ENCODE measurements around the gene MICALL1. TPM values are rescaled to one million over a fixed set of nuclear protein-coding genes. Genes with fewer than 3 reads are reported as not detected.

Gene MICALL1
- total and polyA plus RNA-seq, 2 of the 13 experiments (the other 11 are each of a cell fraction or from before 2014, with no cell fraction given): 7.6 to 10.6 TPM

DNA sequence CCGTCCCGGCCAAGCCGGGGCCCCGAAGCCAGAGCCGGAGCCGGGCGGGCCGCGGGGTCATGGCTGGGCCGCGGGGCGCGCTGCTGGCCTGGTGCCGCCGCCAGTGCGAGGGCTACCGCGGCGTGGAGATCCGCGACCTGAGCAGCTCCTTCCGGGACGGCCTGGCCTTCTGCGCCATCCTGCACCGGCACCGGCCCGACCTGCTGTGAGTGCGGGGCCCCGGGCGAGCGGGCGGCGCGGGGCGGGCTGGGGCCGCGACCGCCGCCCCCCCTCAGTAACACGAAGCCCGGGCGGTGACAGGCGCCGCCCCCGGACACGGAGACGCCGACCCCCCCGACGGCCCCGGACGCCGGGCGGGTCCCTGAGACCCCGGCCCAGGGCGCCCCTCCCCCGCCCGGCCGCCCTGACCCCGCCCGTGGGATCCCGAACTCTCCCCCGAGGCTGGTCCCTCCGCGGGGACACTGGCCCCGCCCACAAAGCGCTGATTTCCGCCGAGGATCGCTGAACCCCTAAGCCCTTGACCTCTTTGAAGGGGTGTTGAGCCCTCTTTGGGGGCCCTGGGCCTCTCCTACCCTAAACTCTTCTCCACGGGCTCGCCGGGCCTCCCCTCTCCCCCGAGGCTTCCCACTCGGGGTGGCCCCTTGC is 389 bp downstream of the MICALL1 start:
- Histone ChIP-seq H3K4me3 (replicated peaks in 1 of 3; ENCODE audit: insufficient read depth in 1 of 3, low read depth in 2 of 3, low read length in 3 of 3) (peak overlapping the region; percentile 75 to 87 (median 77)), H3K27me3 (ENCODE audit: control insufficient read depth in 1 of 2, insufficient read depth in 2 of 2, low read length in 2 of 2) (no peaks in the 10 kb centered on the region), H2AFZ (ENCODE audit: low read length) (no peak overlapping the region), H3K4me2 (ENCODE audit: low read depth, low read length) (peak overlapping the region; percentile 95), H3K9ac (ENCODE audit: insufficient read depth, low read depth, low read length) (peak overlapping the region; percentile 78), H4K20me1 (ENCODE audit: insufficient read depth, low read length) (no peaks in the 10 kb centered on the region), H3K4me1 (ENCODE audit: insufficient read depth, low read length) (peaks cover 28% of the 10 kb centered on the region), H3K79me2 (ENCODE audit: insufficient read depth, low read length) (peaks cover 8% of the 10 kb centered on the region), H3K36me3 (replicated peaks in 1 of 2; ENCODE audit: control insufficient read depth in 1 of 2, insufficient read depth in 2 of 2, low read length in 2 of 2) (no peaks in the 10 kb centered on the region; a peak in 1 of 5 replicates), H3K9me3 (ENCODE audit: low read length) (no peaks in the 10 kb centered on the region), H3K27ac (ENCODE audit: extremely low read length, insufficient read depth, low read length) (peak overlapping the region; percentile 26)
- CTCF ChIA-PET (ENCODE audit: low intra/inter-chr PET ratio, low total read pairs): interaction anchor here (1.6 kb wide), 1 partner anchor 19 kb away, joined by 3 read pairs; no protein-coding TSS in a partner anchor
- peak; percentile 7; the same call in 1 of the 3 replicates for ATAC-seq
- intact Hi-C loops (cut with micrococcal nuclease; ENCODE audit: unreplicated experiment) (loop anchor here (1.0 kb wide), 1 partner anchor 24 kb away; no protein-coding TSS in a partner anchor), in situ Hi-C loops (cut with HindIII; ENCODE audit: extremely low pct_ligation_motif_present, low pct_unique_long_range_greater_than_20kb) (no loop called here)
- WGBS (ENCODE audit: low lambda C conversion rate): 0% methylated on average over 7 of the region's 75 CpGs
- no peak for DNase-seq (ENCODE audit: low spot score)
- POLR2A ChIA-PET: interaction anchor here (0.8 to 6.0 kb wide), 9 partner anchors 9 to 103 kb away, joined by 3 to 69 read pairs (median 6); partner anchors contain the start of genes ANKRD54 and GCAT
- no TSS peak for BruUV-seq (replicated peaks)
- no peak for FAIRE-seq
- peak; percentile 13; the same call in 1 of the 2 replicates for TF ChIP-seq MXD4 (CRISPR knock-in tag; IDR thresholded peaks at IDR 0.05)
- 0 out of 2 replicates have a peak, but pooled peaks have one; percentile 50 for TF ChIP-seq CCDC6 (CRISPR knock-in tag; IDR thresholded peaks at IDR 0.05)
- 0 out of 2 replicates have a peak, but pooled peaks have one; percentile 12 for TF ChIP-seq TAF1 (CRISPR knock-in tag; IDR thresholded peaks at IDR 0.05)
- no peak for TF ChIP-seq ZNF512B (CRISPR knock-in tag; IDR thresholded peaks at IDR 0.05; ENCODE audit: borderline replicate concordance)
- TF ChIP-seq AGO2 (optimal IDR thresholded peaks at IDR 0.05; ENCODE audit: low read depth, low read length): peak; percentile 41
- TF ChIP-seq RBFOX2 (IDR thresholded peaks at IDR 0.05; ENCODE audit: low read depth, low read length): 0 out of 2 replicates have a peak, but pooled peaks have one; percentile 17
- peak; percentile 70; the same call in 1 of the 2 replicates for TF ChIP-seq ZBTB10 (CRISPR knock-in tag; IDR thresholded peaks at IDR 0.05; ENCODE audit: borderline replicate concordance)
- TF ChIP-seq IRX3 (CRISPR knock-in tag; IDR thresholded peaks at IDR 0.05; ENCODE audit: borderline replicate concordance, low read depth): no peak
- no peak for TF ChIP-seq SRF (IDR thresholded peaks at IDR 0.05; ENCODE audit: low read depth, low read length)
- 0 out of 2 replicates have a peak, but pooled peaks have one; percentile 6 for TF ChIP-seq ZNF563 (CRISPR knock-in tag; IDR thresholded peaks at IDR 0.05)
- 0 out of 2 replicates have a peak, but pooled peaks have one; percentile 13 for TF ChIP-seq SIN3A (IDR thresholded peaks at IDR 0.05; ENCODE audit: borderline replicate concordance, low read depth, low read length)
- TF ChIP-seq SPEN (CRISPR knock-in tag; IDR thresholded peaks at IDR 0.05; ENCODE audit: low read depth): peak; percentile 15; the same call in 1 of the 2 replicates
- no peak for TF ChIP-seq ISL2 (CRISPR knock-in tag; IDR thresholded peaks at IDR 0.05)
- peak; percentile 81 for TF ChIP-seq ZFY (CRISPR knock-in tag; IDR thresholded peaks at IDR 0.05)
- TF ChIP-seq, protein P1, sequence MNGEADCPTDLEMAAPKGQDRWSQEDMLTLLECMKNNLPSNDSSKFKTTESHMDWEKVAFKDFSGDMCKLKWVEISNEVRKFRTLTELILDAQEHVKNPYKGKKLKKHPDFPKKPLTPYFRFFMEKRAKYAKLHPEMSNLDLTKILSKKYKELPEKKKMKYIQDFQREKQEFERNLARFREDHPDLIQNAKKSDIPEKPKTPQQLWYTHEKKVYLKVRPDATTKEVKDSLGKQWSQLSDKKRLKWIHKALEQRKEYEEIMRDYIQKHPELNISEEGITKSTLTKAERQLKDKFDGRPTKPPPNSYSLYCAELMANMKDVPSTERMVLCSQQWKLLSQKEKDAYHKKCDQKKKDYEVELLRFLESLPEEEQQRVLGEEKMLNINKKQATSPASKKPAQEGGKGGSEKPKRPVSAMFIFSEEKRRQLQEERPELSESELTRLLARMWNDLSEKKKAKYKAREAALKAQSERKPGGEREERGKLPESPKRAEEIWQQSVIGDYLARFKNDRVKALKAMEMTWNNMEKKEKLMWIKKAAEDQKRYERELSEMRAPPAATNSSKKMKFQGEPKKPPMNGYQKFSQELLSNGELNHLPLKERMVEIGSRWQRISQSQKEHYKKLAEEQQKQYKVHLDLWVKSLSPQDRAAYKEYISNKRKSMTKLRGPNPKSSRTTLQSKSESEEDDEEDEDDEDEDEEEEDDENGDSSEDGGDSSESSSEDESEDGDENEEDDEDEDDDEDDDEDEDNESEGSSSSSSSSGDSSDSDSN (CRISPR knock-in tag; IDR thresholded peaks at IDR 0.05): peak; percentile 25; the same call in 1 of the 2 replicates
- no peak for TF ChIP-seq NCOA1 (CRISPR knock-in tag; IDR thresholded peaks at IDR 0.05)
